Measurements from ENCODE around the gene TRIM17.
A peak's percentile ranks its signal among the peaks of the same experiment; 100 is the strongest.

The TRIM17 gene

DNA sequence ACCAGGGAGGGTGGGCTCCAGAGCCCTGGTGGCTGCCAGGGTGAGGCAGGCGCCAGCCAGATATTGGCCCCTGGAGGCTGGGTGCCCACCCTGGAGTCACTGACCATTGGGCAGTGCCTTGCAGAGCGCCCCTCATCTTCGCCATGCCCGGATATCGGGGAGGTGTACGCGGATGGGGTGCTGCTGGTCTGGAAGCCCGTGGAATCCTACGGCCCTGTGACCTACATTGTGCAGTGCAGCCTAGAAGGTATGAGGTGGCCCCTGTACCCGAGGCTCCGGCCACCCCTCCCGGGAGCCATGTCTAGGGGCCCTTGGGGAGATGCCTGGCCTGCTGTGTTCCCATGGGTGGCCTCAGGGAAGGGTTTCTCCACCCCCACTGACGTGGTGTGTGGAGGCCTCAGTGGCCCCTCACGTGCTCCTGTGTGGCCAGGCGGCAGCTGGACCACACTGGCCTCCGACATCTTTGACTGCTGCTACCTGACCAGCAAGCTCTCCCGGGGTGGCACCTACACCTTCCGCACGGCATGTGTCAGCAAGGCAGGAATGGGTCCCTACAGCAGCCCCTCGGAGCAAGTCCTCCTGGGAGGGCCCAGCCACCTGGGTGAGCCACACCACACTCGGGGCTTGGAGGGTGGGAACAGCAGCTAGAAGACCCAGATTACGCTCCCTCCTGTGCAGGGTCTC, 40.9 kb downstream of the TRIM17 start:
- Histone ChIP-seq H3K9ac (no peak overlapping the region), H3K4me2 (no peak overlapping the region), H4K20me1 (peaks cover 0 to 48% (median 0%) of the 10 kb centered on the region in 11 experiments; a peak in 4 of 22 replicates), H3K9me3 (replicated peaks in 1 of 11) (no peaks in the 10 kb centered on the region), H3K36me3 (no peaks in the 10 kb centered on the region), H3K27me3 (peaks cover 21 to 32% (median 30%) of the 10 kb centered on the region in 11 experiments), H3K4me3 (no peak overlapping the region), H3K4me1 (peaks cover 8 to 22% (median 16%) of the 10 kb centered on the region in 10 experiments; a peak in 17 of 20 replicates), H3K27ac (no peak overlapping the region)
- no peak for TF ChIP-seq Cebpa-rat (IDR thresholded peaks at IDR 0.05)

DNA sequence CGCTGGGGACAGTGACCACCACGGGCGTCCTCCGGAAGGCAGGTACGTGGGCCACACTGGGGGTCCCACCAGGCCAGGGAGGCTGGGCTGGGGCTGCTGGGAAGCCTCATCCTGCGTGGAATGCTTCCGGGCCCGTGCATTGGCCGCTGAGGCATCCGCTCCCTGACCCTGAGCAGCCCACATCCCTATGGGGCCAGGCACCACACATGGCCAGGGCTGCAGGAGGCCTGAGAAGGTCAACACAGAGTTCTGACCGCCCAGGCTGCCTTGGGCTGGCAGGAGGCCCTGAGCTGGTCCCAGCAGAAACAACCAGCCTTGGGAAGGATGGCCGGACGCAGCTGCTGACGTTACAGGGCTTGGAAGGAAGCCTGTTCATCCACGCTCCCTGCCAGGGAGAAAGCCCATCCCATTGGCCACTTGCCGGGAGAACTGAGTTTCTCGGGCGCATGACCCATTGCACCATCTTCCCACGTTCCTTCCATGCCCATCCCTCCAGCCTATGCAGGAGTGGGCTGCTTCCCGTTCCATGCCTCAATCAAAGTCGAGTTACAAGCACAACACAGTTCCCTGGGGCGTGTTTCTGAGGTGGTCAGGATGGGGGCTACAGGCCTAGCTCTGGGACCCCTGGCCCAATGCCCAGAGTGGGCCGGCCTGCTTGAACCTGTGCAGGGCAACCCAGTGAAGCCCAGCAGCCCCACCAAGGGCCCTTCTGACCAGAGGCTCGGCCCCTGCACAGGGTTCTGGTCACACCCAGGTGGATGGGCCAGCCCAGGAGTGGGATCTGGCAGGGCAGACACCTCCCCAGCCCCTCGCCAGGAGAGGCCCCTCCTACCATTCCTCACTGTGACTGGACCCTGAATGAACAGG, 41.7 kb downstream of the TRIM17 start:
- peaks cover 0 to 56% (median 0%) of the 10 kb centered on the region in 11 experiments; a peak in 4 of 22 replicates for H4K20me1 ChIP-seq
- H3K27ac ChIP-seq, result no peak overlapping the region
- H3K9ac ChIP-seq, result no peak overlapping the region
- no peaks in the 10 kb centered on the region for H3K36me3 ChIP-seq
- H3K4me1 ChIP-seq, result peaks cover 8 to 30% (median 23%) of the 10 kb centered on the region in 10 experiments; a peak in 17 of 20 replicates
- H3K4me3 ChIP-seq, result no peak overlapping the region
- TF ChIP-seq Cebpa-rat (IDR thresholded peaks at IDR 0.05), result no peak
- H3K9me3 ChIP-seq (replicated peaks in 1 of 11), result no peaks in the 10 kb centered on the region
- peaks cover 20 to 28% (median 24%) of the 10 kb centered on the region in 11 experiments for H3K27me3 ChIP-seq
- no peak overlapping the region for H3K4me2 ChIP-seq

DNA sequence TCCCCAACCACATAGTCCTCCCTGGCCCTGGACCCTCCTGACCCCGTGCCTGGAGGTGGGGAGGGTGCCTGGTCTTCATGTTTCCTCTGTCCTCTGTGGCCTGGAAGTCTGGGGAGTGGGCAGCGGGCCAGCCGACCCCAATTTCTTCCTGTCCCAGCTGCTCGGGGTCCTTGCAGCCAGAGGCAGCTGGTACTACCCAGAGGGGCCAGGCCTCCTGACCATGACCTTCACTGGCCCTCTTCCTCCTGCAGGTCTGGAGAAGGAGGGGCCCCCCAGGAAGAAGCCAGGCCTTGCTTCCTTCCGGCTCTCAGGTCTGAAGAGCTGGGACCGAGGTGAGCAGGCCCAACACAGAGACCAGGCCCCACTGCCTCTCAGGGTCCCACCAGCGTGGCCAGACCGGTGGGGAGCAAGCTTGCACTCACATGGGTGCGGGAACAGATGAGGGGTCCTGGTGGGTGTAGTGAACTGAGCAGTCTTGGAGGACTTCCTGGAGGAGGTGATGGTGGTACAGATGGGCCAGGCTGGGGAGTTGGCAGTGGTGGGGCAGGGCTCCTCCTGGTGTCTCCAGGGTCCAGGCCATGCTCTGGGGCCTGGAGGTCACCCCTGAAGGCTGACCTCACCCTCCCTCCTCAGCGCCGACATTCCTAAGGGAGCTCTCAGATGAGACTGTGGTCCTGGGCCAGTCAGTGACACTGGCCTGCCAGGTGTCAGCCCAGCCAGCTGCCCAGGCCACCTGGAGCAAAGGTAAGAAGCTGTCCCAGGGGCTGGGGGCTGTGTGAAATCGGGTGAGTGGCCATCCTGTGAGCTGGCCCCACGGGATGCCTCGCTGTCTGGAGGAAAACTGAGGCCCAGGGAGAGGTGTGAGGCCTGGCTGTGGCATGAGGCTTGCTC, 42.7 kb downstream of the TRIM17 start:
- Histone ChIP-seq H3K4me2 (no peak overlapping the region), H3K27me3 (peaks cover 10 to 18% (median 14%) of the 10 kb centered on the region in 11 experiments), H3K27ac (no peak overlapping the region), H3K4me3 (no peak overlapping the region), H3K9me3 (replicated peaks in 1 of 11) (no peaks in the 10 kb centered on the region), H4K20me1 (peaks cover 0 to 59% (median 0%) of the 10 kb centered on the region in 11 experiments; a peak in 4 of 22 replicates), H3K36me3 (no peaks in the 10 kb centered on the region), H3K4me1 (peaks cover 2 to 35% (median 29%) of the 10 kb centered on the region in 10 experiments; a peak in 17 of 20 replicates), H3K9ac (no peak overlapping the region)
- TF ChIP-seq Cebpa-rat (IDR thresholded peaks at IDR 0.05), result no peak

DNA sequence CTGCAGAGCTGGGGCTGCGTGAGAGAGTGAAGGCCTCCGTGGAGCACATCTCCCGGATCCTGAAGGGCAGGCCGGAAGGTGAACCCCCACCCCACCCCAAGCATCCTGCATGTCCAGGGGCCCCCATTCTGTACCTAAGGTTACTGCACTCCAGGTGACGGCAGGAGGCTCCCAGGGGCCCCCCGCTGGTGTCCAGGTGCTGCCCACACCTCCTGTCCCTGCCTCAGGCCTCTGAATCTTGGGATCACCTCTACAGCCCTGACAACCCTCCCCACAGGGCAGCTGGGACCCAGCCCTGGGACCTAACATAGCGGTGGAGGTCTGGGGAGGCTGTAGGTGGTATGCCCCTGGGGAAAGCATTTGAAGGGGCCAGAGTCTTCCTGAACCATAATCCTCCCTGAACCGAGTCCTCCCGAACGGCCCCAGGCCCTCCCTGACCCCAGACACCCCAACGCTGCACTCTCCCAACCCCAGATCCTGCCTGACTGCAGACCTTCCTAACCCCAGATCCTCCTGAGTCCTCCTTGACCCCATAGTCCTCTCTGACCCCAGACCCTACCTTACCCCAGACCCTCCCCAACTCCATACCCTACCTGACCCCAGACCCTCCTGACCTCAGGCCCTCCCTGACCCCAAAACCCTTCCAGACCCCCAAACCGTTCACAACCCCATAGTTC, 43.5 kb downstream of the TRIM17 start:
- Histone ChIP-seq H3K9me3 (replicated peaks in 1 of 11) (no peaks in the 10 kb centered on the region), H3K4me3 (no peak overlapping the region), H3K4me1 (peaks cover under 1 to 37% (median 33%) of the 10 kb centered on the region in 10 experiments; a peak in 18 of 20 replicates), H3K36me3 (no peaks in the 10 kb centered on the region), H3K9ac (no peak overlapping the region), H3K27ac (no peak overlapping the region), H3K27me3 (peaks cover 4 to 10% (median 7%) of the 10 kb centered on the region in 11 experiments; a peak in 18 of 22 replicates), H3K4me2 (no peak overlapping the region), H4K20me1 (peaks cover 0 to 59% (median 0%) of the 10 kb centered on the region in 11 experiments; a peak in 5 of 22 replicates)
- TF ChIP-seq Cebpa-rat (IDR thresholded peaks at IDR 0.05), result no peak

DNA sequence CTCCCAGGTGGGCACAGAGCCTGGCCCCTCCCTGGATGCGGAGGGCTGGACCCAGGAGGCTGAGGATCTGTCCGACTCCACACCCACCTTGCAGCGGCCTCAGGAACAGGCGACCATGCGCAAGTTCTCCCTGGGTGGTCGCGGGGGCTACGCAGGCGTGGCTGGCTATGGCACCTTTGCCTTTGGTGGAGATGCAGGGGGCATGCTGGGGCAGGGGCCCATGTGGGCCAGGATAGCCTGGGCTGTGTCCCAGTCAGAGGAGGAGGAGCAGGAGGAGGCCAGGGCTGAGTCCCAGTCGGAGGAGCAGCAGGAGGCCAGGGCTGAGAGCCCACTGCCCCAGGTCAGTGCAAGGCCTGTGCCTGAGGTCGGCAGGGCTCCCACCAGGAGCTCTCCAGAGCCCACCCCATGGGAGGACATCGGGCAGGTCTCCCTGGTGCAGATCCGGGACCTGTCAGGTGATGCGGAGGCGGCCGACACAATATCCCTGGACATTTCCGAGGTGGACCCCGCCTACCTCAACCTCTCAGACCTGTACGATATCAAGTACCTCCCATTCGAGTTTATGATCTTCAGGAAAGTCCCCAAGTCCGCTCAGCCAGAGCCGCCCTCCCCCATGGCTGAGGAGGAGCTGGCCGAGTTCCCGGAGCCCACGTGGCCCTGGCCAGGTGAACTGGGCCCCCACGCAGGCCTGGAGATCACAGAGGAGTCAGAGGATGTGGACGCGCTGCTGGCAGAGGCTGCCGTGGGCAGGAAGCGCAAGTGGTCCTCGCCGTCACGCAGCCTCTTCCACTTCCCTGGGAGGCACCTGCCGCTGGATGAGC, 44.3 kb downstream of the TRIM17 start:
- Histone ChIP-seq H3K9me3 (replicated peaks in 1 of 11) (no peaks in the 10 kb centered on the region), H3K9ac (no peak overlapping the region; a peak in 1 of 22 replicates), H4K20me1 (peaks cover 0 to 56% (median 0%) of the 10 kb centered on the region in 11 experiments; a peak in 5 of 22 replicates), H3K4me3 (no peak overlapping the region), H3K27me3 (peaks cover 0 to 3% (median 0%) of the 10 kb centered on the region in 11 experiments; a peak in 3 of 22 replicates), H3K27ac (no peak overlapping the region), H3K36me3 (no peaks in the 10 kb centered on the region), H3K4me2 (no peak overlapping the region), H3K4me1 (peaks cover 4 to 42% (median 37%) of the 10 kb centered on the region in 10 experiments; a peak in 19 of 20 replicates)
- TF ChIP-seq Cebpa-rat (IDR thresholded peaks at IDR 0.05), result no peak

DNA sequence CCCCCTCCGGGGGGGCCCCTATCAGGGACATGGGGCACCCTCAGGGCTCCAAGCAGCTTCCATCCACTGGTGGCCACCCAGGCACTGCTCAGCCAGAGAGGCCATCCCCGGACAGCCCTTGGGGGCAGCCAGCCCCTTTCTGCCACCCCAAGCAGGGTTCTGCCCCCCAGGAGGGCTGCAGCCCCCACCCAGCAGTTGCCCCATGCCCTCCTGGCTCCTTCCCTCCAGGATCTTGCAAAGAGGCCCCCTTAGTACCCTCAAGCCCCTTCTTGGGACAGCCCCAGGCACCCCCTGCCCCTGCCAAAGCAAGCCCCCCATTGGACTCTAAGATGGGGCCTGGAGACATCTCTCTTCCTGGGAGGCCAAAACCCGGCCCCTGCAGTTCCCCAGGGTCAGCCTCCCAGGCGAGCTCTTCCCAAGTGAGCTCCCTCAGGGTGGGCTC, 44.9 kb downstream of the TRIM17 start:
- no peak overlapping the region for H3K9ac ChIP-seq
- H3K36me3 ChIP-seq, result no peaks in the 10 kb centered on the region
- H3K27ac ChIP-seq, result no peak overlapping the region
- H3K9me3 ChIP-seq (replicated peaks in 1 of 11), result no peaks in the 10 kb centered on the region
- peak overlapping the region in 1 of 11 experiments; percentile 70; a peak in 1 of 22 replicates for H3K4me2 ChIP-seq
- H3K4me1 ChIP-seq, result peaks cover 4 to 43% (median 38%) of the 10 kb centered on the region in 10 experiments; a peak in 19 of 20 replicates
- H4K20me1 ChIP-seq, result peaks cover 0 to 49% (median 0%) of the 10 kb centered on the region in 11 experiments; a peak in 4 of 22 replicates
- no peak overlapping the region for H3K4me3 ChIP-seq
- no peak for TF ChIP-seq Cebpa-rat (IDR thresholded peaks at IDR 0.05)
- H3K27me3 ChIP-seq, result no peaks in the 10 kb centered on the region

DNA sequence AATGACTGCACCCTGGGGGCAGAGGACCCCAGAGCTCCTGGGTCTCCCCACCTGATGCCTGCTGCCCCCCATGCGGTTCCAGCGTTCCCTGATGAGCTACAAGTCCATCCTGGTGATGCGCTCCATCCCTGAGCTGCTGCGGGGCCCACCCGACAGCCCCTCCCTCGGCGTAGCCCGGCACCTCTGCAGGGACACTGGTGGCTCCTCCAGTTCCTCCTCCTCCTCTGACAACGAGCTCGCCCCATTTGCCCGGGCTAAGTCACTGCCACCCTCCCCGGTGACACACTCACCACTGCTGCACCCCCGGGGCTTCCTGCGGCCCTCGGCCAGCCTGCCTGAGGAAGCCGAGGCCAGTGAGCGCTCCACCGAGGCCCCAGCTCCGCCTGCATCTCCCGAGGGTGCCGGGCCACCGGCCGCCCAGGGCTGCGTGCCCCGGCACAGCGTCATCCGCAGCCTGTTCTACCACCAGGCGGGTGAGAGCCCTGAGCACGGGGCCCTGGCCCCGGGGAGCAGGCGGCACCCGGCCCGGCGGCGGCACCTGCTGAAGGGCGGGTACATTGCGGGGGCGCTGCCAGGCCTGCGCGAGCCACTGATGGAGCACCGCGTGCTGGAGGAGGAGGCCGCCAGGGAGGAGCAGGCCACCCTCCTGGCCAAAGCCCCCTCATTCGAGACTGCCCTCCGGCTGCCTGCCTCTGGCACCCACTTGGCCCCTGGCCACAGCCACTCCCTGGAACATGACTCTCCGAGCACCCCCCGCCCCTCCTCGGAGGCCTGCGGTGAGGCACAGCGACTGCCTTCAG, 45.5 kb downstream of the TRIM17 start:
- TF ChIP-seq Cebpa-rat (IDR thresholded peaks at IDR 0.05), result no peak
- Histone ChIP-seq H3K9me3 (replicated peaks in 1 of 11) (no peaks in the 10 kb centered on the region), H3K4me2 (peak overlapping the region in 9 of 11 experiments; percentile 18 to 75 (median 64); a peak in 17 of 22 replicates), H3K36me3 (no peaks in the 10 kb centered on the region), H3K4me3 (no peak overlapping the region), H3K27ac (no peak overlapping the region), H4K20me1 (peaks cover 0 to 45% (median 0%) of the 10 kb centered on the region in 11 experiments; a peak in 4 of 22 replicates), H3K9ac (0 out of 22 replicates have a peak overlapping the region, but pooled peaks of 1 of the 11 experiments have one; percentile 18), H3K27me3 (no peaks in the 10 kb centered on the region), H3K4me1 (peaks cover 4 to 43% (median 38%) of the 10 kb centered on the region in 10 experiments; a peak in 19 of 20 replicates)

All from BLaER1 treated with 17β-estradiol and CSF1 and Interleukin-3, amounts not matched to agents 10 nM and 100 nM (cell line).